HG03558 (cell line): ENCODE data around the gene NECTIN2.
"Not testable (repeated sequence)": the region's sequence is repeated elsewhere in the genome, so short reads cannot be mapped to it uniquely, and the experiment has no call there.

Experiments used
- ATAC-seq: cut with Tn5 transposase; IDR thresholded peaks from one replicate; pipeline ENCODE4 v1.9.1; 2021; ENCODE audit warnings: moderate number of reproducible peaks; ENCODE audit not compliant: unreplicated experiment; ENCODE audit errors: extremely low read depth

Gene NECTIN2

DNA sequence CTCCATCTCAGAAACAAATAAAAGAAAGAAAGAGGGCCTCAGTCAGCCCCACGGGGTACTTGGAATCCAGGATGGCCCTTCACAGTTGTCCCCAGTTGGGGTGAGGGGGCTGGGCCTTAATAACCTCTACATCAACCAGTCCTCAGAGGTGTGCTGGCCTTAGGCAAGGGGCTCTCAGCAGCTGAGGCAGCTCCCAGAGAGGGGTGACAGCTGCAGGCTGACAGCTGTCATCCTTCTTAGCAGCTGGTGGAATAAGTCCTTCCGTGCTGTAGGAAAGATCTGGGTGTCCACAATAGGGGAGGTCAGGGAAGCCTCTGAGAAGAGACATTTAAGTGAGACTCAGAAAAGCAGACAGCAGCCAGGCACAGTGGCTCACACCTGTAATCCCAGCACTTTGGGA is 29.8 kb upstream of the NECTIN2 start:
- no peak for ATAC-seq

DNA sequence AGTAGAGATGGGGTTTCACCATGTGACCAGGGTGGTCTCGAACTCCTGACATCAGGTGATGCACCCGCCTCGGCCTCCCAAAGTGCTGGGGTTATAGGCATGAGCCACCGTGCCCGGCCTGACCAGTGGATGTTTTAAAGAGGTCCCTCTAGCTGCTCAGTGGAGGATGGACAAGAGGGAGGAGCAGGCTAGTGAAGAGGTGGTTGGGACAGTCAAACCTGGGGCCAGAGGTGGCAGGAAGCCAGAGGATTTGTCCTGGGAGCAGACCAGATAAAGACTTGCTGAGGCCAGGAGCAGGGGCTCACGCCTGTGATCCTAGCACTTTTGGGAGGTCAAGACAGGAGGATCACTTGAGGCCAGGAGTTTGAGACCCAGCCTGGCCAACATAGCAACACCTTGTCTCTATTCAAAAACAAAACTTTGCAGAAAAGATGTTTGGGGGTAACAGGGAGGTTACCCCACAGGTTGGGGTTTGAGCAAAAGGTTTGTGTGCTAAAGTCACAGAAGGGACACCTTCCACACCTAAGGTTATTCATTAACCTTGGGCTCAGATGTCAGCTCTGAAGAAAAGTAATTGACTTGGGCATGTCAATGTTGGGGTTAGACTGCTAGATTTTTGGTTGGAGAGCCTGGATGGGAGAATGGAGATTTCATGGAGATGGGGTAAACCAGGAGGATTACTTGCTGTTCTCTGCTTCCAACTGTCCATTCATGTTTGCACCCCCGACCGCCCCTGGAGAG is 28.2 kb upstream of the NECTIN2 start:
- no peak for ATAC-seq

DNA sequence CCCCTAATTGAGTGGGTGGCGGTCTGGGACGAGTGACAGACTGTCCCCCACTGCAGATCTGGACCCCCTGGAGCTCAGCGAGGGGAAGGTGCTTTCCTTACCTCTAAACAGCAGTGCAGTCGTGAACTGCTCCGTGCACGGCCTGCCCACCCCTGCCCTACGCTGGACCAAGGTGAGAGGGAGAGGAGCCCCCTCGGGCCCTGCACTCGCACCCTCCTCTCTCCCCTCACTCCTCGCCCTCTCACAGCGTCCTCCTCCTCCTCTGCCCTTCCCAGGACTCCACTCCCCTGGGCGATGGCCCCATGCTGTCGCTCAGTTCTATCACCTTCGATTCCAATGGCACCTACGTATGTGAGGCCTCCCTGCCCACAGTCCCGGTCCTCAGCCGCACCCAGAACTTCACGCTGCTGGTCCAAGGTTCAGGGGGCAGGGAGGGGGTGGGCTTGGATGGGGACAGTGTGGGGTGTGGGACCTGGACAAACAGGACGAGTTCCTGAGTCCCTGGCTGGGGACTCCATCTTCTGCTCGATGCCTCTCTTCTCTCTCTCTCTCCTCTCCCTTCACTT is 27.5 kb upstream of the NECTIN2 start:
- ATAC-seq, result no peak

DNA sequence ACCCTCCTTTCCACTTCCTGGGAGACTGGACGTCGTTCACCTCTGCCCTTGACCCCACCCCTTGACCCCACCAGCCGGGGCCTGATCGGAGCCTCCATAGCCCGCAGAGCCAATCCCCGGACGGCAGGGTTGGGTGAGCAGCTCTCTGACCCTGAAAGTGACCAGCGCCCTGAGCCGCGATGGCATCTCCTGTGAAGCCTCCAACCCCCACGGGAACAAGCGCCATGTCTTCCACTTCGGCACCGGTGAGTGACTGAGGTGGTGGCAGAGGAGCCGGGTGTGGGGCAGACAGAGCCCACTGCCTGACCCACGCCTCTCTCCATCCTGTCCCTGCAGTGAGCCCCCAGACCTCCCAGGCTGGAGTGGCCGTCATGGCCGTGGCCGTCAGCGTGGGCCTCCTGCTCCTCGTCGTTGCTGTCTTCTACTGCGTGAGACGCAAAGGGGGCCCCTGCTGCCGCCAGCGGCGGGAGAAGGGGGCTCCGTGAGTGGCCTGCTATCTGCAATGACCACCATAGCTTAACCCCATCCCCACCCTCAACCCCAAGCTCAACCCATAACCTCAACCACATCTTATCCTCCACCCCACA is 26.8 kb upstream of the NECTIN2 start:
- no peak for ATAC-seq

DNA sequence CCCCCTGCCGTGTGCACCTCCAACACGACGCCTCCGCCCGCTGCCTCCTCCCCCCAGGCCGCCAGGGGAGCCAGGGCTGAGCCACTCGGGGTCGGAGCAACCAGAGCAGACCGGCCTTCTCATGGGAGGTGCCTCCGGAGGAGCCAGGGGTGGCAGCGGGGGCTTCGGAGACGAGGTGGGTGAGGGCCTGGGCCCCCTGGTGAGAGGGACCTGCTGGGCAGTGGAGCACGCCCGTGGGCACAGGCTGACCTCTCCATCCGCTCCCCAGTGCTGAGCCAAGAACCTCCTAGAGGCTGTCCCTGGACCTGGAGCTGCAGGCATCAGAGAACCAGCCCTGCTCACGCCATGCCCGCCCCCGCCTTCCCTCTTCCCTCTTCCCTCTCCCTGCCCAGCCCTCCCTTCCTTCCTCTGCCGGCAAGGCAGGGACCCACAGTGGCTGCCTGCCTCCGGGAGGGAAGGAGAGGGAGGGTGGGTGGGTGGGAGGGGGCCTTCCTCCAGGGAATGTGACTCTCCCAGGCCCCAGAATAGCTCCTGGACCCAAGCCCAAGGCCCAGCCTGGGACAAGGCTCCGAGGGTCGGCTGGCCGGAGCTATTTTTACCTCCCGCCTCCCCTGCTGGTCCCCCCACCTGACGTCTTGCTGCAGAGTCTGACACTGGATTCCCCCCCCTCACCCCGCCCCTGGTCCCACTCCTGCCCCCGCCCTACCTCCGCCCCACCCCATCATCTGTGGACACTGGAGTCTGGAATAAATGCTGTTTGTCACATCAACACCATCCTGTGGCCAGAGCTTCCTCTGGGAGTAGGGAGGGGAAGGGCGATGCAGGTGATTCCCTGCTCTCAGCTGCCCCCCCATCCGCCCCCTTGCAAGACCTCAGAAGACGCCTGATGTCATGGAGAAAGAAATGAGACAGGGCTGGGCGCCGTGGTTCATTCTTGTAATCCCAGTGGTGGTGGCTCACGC is 25.2 kb upstream of the NECTIN2 start:
- ATAC-seq, result no peak

DNA sequence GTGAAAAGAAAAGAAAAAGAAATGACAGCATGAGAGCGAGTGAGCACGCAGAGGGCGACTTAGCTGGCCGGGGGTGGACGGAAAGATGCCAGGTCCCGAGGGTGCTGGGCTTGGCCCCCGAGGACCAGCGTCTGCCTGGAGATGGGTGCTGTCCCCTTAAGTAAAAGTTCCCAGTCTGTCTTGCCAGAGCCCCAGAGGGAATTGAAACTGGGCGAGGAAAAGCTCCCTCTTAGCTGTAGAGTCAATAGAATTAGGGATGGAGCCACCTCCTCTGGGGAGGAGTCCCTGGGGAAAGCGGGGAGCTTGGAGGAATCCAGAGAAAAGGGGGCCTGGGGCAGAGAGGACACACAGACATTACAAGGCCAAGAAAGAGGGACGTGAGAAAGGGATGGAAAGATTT is 23.9 kb upstream of the NECTIN2 start:
- no peak for ATAC-seq

DNA sequence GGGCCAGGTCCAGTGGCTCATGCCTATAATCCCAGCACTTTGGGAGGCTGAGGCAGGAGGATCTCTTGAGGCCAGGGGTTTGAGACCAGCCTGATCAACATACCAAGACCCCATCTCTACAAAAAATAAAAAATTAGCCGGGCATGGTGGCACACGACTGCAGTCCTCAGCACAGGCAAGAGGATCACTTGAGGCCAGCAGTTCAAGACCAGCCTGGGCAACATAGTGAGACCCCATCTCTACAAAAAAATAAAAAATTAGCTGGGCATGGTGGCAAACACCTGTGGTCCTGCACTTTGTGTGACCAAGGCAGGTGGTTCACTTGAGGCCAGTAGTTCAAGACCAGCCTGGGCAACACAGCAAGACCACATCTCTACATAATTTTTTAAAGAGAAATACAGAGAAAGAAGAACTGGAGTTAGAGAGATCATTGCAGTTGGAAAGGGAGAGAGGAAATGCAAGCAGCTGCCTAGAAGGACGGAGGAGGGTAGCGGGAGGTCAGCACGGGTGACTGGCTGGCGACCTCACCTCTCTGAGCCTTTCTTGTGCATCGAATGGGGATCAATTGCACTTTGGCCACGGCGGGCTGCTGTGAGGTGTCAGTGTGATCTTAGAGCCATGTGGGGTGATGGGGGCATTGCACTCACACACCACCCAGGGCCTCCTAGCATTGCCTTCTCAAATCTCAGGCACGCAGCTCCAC is 23.3 kb upstream of the NECTIN2 start:
- no peak for ATAC-seq

DNA sequence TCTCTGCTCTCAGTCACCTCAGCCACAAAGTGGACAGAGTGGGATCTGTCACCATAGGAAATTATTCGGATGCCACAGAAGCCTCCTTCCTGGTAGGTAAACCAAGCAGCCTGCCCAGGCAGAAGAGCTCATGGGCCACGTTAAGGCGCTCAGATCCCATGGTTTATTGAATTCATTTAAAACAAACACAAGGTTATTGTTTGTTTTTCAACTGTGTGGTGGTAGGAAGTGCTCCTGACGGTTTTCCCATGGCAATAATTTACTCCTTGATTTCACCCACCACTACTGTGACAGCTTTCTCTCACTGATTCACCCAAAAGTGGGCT is 22.8 kb upstream of the NECTIN2 start:
- ATAC-seq, result no peak

DNA sequence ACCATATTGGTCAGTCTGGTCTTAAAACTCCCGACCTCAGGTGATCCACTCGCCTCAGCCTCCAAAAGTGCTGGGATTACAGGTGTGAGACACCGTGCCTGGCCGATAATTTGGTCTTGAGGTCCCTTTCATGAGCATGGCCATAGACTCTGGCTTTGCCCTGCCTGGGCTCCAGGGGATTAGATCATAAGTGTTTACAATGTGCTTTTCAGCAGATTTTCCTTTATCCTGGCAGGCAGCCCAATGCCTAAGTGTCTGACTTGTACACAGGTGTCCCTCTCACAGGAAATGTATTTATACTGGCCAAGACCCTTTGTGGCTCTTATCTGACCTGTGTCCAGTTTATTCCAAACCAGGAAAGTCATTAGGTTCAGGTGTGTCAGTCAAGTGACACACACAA is 21.3 kb upstream of the NECTIN2 start:
- no peak for ATAC-seq

DNA sequence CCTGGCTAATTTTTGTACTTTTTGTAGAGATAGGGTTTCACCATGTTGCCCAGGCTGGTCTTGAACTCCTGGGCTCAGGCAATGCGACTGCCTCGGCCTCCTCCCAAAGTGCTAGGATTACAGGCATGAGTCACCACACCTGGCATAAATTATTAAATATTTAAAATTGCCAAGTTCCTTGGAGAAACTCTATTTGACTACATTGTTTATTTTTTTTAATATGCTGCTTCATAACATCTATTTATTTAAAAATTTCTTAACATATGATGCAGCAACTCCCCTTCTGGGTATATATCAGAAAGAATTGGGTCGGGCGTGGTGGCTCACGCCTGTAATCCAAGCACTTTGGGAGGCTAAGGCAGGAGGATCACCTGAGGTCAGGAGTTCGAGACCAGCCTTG is 13.2 kb upstream of the NECTIN2 start:
- not testable (repeated sequence) for ATAC-seq

DNA sequence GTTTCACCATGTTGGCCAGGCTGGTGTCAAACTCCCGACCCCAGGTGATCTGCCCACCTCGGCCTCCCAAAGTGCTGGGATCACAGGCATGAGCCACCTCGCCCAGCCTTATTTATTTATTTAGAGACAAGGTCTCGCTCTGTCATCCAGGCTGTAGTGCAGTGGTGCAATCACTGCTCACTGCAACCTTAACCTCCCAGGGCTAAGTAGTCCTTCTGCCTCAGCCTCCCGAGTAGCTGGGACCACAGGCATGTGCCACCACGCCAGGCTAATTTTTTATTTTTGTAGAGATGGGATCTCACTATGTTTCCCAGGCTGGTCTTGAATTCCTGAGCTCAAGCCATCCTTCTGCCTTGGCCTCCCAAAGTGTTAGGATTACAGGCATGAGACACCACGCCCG is 11.7 kb upstream of the NECTIN2 start:
- ATAC-seq, result not testable (repeated sequence)

DNA sequence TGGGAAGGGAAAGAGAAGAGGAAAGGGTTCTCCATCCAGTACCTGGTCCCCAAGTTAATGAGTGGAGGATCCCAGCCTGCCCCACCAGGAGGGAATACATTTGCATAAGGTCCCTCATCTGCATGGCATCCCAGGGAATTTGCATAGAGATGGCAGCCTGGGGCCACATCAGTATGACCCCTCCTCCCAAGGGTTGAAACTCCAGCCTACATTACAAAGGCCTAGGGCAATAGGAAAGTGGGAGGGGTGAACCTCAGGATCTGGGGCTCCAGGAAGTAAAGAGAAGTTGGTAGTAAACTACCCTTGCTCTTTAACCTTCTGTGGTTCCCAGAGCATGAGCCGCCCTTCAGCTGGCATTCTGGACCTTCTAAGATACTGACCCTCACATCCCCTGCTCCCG is 6.8 kb upstream of the NECTIN2 start:
- ATAC-seq, result no peak

DNA sequence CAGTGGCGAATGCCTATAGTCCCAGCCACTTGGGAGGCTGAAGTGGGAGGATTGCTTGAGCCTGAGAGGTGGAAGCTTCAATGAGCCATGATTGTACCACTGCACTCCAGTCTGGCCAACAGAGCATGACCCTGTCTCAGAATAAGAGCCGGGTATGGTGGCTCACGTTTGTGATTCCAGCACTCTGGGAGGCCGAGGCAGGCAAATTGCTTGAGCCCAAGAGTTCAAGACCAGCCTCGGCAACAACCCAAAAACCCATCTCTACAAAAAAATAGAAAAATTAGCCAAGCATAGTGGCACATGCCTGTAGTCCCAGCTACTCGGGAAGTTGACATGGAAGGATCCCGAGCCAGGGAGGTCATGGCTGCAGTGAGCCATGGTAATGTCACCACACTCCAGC is 5.3 kb upstream of the NECTIN2 start:
- no peak for ATAC-seq

DNA sequence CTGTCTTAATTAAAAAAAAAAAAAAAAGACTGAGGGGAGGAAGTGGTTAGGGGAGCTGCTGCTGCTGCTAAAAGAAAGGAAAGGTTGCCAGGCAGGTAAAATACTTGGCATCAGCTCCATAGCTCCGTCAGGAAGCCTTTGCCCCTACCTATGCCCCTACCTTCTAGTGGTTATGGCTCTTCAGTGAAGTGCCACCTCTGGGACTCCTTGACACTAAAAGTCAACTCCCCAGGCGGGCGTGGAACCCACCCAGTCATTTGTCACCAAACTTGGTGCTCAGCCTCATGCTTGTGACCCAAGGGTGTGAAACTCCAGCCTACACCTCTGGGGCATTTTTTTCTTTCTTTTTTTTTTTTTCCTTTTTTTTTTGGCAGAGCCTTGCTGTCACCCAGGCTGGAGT is 4.9 kb upstream of the NECTIN2 start:
- ATAC-seq, result no peak

DNA sequence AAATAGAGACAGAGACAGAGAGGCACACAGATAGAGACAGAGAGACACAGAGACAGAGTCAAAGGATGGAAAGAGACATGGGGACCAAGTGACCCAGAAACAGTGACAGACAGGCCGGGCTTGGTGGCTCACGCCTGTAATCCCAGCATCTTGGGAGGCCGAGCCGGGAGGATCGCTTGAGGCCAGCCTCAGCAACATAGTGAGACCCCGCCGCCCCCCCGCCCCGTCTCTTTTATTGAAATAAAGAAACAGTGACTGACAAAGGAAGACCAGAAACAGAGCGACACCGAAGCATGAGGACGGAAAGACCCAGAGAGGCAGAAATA is 848 bp upstream of the NECTIN2 start:
- no peak for ATAC-seq

DNA sequence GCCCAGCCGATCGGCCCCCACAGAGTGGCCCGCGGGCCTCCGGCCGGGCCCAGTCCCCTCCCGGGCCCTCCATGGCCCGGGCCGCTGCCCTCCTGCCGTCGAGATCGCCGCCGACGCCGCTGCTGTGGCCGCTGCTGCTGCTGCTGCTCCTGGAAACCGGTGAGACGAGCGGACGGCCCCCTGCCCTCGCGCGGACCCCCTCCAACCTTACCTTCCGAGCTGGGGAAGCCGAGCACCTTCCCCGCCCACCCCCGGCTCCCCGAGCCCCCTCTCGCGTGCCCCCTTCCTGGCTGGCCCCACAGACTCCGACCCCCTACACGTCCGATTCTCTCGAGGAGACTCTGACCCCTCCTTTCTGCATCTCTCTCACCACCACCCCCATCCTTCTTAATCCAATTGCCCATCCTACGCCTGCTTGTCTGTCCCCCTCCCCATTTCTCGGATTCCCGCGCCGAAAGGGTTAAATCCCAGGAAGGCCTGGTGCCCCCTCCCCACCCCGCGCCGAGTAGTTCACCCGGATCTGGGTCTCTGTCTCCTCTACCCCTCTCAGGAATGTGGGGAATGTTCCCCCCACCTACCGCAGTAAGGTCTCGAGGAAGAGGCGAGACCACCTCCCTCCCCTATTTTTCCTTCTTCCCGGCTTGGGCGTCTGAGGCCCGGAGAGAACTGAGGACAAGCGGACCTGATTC is 502 bp downstream of the NECTIN2 start:
- no peak for ATAC-seq

DNA sequence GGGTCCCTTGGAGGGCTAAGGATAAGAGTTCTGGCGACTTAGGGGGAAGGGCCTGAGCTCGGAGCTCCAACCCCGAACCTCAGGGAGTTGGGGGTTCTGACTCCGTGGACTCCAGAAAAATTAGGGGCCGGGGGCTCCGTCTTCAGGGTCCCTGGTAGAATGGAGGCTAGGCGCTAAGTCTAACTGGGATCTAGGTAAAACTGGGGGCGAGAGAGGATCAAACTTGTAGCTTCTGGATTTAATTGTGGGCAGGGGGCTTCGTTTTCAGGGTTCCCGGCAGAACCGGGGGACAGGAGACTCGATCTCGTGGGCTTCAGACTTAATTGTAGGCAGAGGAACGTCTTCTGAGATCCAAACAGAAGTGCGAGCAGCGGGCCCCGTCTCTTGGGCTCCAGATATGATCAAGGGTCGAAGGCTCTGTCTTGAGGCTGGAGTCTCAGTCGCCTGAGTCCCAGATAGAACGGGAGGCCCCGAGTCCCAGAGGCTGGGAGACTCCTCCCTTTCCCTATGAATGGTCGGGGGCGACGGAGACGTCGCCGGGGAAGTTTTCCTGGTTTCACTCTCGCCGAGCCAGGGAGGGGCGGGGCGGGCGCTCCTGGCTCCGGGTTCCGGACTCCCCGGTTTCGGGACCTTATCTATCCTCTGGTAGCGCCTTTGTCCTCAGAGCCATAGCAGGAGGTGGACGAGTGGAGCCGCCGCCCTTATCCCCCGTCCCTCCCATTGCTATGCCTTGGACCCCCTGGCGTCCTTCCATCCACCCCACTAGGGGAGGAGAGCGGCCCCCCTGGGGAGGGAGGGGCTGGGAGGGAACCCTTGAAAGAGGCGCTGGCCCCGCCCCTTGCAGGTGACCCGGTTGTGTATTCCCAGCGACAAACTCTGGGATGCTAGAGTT is 1.3 kb downstream of the NECTIN2 start:
- no peak for ATAC-seq

DNA sequence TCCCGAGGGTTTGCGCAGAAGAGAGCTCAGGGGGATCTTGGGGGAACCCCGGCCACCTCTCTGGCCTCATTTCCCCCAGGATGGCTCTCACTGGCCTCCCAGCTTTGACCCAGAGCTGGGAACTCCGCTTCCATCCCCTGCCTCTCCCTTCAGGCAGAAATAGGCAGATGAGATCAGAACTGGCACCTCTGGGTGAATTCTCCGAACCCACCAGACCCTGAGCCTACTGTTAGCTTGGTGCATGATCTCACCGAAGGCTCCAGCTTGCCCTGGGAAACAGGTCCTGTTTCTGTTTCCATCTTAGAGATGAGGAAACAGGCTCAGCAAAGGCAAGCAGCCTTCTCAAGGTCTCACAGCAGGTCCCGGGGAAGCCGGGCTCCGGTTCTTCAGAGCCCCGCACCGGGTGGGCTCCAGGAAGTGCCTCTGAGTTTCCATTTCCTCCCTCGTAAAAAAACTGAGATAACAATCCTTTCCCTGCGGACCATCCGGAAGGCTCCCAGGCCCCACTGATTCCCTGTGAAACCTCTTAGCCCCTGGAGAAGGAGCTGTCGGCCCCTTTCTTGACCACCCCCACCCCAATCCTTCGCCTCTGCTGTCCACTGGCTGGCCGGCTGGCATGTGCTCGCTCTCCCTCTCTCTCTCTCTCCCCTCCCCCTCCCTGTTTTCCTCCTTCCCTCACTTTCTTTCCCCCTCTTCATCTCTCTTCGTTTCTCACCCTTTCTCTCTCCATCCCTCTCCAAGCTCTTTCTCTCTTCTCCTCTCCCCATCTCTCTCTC is 2.1 kb downstream of the NECTIN2 start:
- ATAC-seq, result no peak
